Activated CD8-positive, alpha-beta memory T cell treated with anti-CD3 and anti-CD28 coated beads, Interleukin-2, amount 50 U/mL, for 24 hours (primary cell): ENCODE results near the gene PYGL.
"Not testable (repeated sequence)": the region's sequence is repeated elsewhere in the genome, so short reads cannot be mapped to it uniquely, and the experiment has no call there.

Experiments
- DNase-seq: peaks from one replicate; pipeline ENCODE4 v3.0.0-alpha.2; 2020; ENCODE audit errors: extremely low read depth

The PYGL gene

GRCh38 chr14:50955373-50956043 is 11.2 kb upstream of the PYGL start:
- no peak for DNase-seq

- no peak for DNase-seq
Observed at GRCh38 chr14:50954811-50955372, 10.6 kb upstream of the PYGL start.

GRCh38 chr14:50953502-50953901 is 9.2 kb upstream of the PYGL start:
- no peak for DNase-seq

GRCh38 chr14:50951032-50951431 is 6.7 kb upstream of the PYGL start:
- no peak for DNase-seq

GRCh38 chr14:50948205-50948604 is 3.9 kb upstream of the PYGL start:
- DNase-seq: no peak

GRCh38 chr14:50947446-50947845 is 3.2 kb upstream of the PYGL start:
- DNase-seq: no peak

GRCh38 chr14:50946234-50946935 is 2.1 kb upstream of the PYGL start:
- no peak for DNase-seq

GRCh38 chr14:50944647-50945413 is 547 bp upstream of the PYGL start:
- DNase-seq: no peak

GRCh38 chr14:50943261-50943942 is 881 bp downstream of the PYGL start:
- DNase-seq: no peak

- DNase-seq: not testable (repeated sequence)
Observed at GRCh38 chr14:50941638-50942037, 2.6 kb downstream of the PYGL start.

GRCh38 chr14:50941151-50941550 is 3.1 kb downstream of the PYGL start:
- no peak for DNase-seq

GRCh38 chr14:50937800-50938199 is 6.5 kb downstream of the PYGL start:
- no peak for DNase-seq

- DNase-seq: no peak
Observed at GRCh38 chr14:50937325-50937724, 7.0 kb downstream of the PYGL start.

- no peak for DNase-seq
Observed at GRCh38 chr14:50936882-50937281, 7.4 kb downstream of the PYGL start.

GRCh38 chr14:50936016-50936340 is 8.3 kb downstream of the PYGL start:
- DNase-seq: no peak

- no peak for DNase-seq
Observed at GRCh38 chr14:50935126-50936015, 8.9 kb downstream of the PYGL start.

GRCh38 chr14:50932592-50933495 is 11.4 kb downstream of the PYGL start:
- DNase-seq: no peak

- DNase-seq: no peak
Observed at GRCh38 chr14:50932156-50932555, 12.1 kb downstream of the PYGL start.

GRCh38 chr14:50931559-50931958 is 12.7 kb downstream of the PYGL start:
- DNase-seq: no peak

- DNase-seq: no peak
Observed at GRCh38 chr14:50929506-50929905, 14.8 kb downstream of the PYGL start.
